ENCODE data around the gene ELOVL7. TPM values are rescaled to one million over a fixed set of nuclear protein-coding genes. Genes with fewer than 3 reads are reported as not detected.

The ELOVL7 gene
- total RNA-seq, 3 donors from 2014 or later = 0.05 to 0.24 (median 0.18) TPM

DNA sequence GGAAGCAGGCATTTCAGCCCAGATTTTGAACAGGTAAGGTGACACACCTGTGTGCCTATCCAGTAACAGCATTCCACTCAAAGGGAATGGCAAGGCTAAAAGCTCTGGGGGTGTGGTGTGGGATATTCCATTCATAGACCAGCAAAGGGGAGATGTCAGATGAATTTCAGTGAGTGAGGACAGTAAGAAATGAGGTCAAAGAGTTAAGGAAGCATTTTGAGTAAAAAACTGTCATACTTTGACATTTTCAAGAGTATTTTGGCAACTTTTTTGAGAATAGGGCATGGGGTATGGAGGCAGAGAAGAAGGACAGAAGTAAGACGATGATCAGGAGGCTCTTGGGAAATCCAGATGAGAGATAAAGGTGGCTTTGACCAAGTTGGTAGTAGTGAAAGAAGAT lies 2.2 kb upstream of the ELOVL7 start:
- Mint-ChIP-seq H3K4me1 (ENCODE audit: low read depth) (peaks cover 10% of the 10 kb centered on the region), H3K9me3 (no peaks in the 10 kb centered on the region), H3K4me3 (no peak overlapping the region), H3K36me3 (ENCODE audit: insufficient read depth) (no peaks in the 10 kb centered on the region), H3K27me3 (ENCODE audit: low read depth) (peaks cover 43% of the 10 kb centered on the region)
- no peak for ATAC-seq
- DNase-seq = no peak

DNA sequence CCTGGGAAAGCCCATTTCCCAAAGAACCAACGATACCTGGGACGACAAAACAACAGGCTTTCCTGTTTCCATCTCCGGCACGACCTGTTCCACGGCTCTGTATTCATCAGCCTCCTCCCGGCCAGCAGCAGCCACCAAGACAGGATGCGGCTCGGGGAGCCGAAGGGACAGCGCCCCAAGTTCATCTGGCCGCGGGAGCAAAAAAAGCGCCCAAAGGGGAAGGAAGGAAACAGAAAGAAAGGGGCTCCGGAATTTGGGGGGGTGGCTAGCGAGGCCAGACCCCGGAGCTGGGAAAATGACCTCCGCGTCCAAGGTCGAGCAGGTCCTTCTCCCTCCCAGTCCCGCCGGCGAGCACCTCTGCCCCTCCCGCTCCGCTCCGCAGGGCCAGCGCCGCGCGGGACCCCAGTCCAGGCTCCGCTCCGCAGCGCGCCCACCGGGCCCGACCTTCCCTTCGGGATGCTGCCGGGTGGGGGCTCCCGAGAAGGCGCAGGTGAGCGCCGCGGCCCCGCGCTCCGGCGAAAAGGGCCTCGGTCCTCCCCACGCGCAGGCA lies 608 bp downstream of the ELOVL7 start:
- no peaks in the 10 kb centered on the region for H3K9me3 Mint-ChIP-seq
- H3K4me1 Mint-ChIP-seq (ENCODE audit: low read depth) = peaks cover 10% of the 10 kb centered on the region
- DNase-seq (no peak), ATAC-seq (peak; percentile 23 to 27)
- H3K4me3 Mint-ChIP-seq = peak overlapping the region; percentile 71
- no peaks in the 10 kb centered on the region for H3K36me3 Mint-ChIP-seq (ENCODE audit: insufficient read depth)
- H3K27me3 Mint-ChIP-seq (ENCODE audit: low read depth) = peaks cover 51% of the 10 kb centered on the region

GRCh38 chr5:60842871-60843385 lies 1.1 kb downstream of the ELOVL7 start:
- H3K4me3 Mint-ChIP-seq = peak overlapping the region; percentile 71
- H3K27me3 Mint-ChIP-seq (ENCODE audit: low read depth) = peaks cover 54% of the 10 kb centered on the region
- ATAC-seq (no peak), DNase-seq (no peak)
- no peaks in the 10 kb centered on the region for H3K9me3 Mint-ChIP-seq
- H3K36me3 Mint-ChIP-seq (ENCODE audit: insufficient read depth) = no peaks in the 10 kb centered on the region
- H3K4me1 Mint-ChIP-seq (ENCODE audit: low read depth) = peaks cover 10% of the 10 kb centered on the region

- DNase-seq (no peak), ATAC-seq (no peak)
- peaks cover 48% of the 10 kb centered on the region for H3K27me3 Mint-ChIP-seq (ENCODE audit: low read depth)
- no peak overlapping the region for H3K4me3 Mint-ChIP-seq
- peaks cover 10% of the 10 kb centered on the region for H3K4me1 Mint-ChIP-seq (ENCODE audit: low read depth)
- no peaks in the 10 kb centered on the region for H3K9me3 Mint-ChIP-seq
- H3K36me3 Mint-ChIP-seq (ENCODE audit: insufficient read depth) = no peaks in the 10 kb centered on the region
Observed at GRCh38 chr5:60841361-60841760, 2.7 kb downstream of the ELOVL7 start.

- DNase-seq (no peak), ATAC-seq (no peak)
- H3K36me3 Mint-ChIP-seq (ENCODE audit: insufficient read depth) = no peaks in the 10 kb centered on the region
- peaks cover 11% of the 10 kb centered on the region for H3K27me3 Mint-ChIP-seq (ENCODE audit: low read depth)
- no peaks in the 10 kb centered on the region for H3K9me3 Mint-ChIP-seq
- H3K4me3 Mint-ChIP-seq = no peak overlapping the region
- H3K4me1 Mint-ChIP-seq (ENCODE audit: low read depth) = no peaks in the 10 kb centered on the region
Observed at GRCh38 chr5:60836131-60836530, 7.9 kb downstream of the ELOVL7 start.

GRCh38 chr5:60835554-60835953 lies 8.5 kb downstream of the ELOVL7 start:
- Mint-ChIP-seq H3K4me1 (ENCODE audit: low read depth) (no peaks in the 10 kb centered on the region), H3K27me3 (ENCODE audit: low read depth) (peaks cover 11% of the 10 kb centered on the region), H3K4me3 (no peak overlapping the region), H3K9me3 (no peaks in the 10 kb centered on the region), H3K36me3 (ENCODE audit: insufficient read depth) (no peaks in the 10 kb centered on the region)
- ATAC-seq = no peak
- DNase-seq = no peak

DNA sequence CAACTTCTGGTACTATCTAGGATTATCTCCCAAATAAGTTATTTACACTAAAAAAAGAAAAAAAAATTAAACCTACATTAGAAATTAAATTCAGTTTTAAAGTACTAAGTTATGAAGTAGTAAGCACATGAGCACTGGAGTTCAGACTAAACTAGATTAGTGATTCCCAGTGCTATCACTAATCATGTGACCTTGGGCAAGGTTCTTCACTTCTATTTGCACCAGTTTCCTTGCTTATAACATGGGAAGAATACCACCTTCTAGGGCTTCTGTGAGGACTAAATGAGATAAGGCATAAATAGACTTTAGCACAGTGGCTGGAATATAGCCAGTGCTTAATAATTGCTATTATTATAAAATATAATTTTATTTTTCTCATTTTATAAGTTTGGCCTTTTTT lies 10.5 kb downstream of the ELOVL7 start:
- no peaks in the 10 kb centered on the region for H3K36me3 Mint-ChIP-seq (ENCODE audit: insufficient read depth)
- DNase-seq (no peak), ATAC-seq (no peak)
- H3K27me3 Mint-ChIP-seq (ENCODE audit: low read depth) = peaks cover 3% of the 10 kb centered on the region
- H3K9me3 Mint-ChIP-seq = no peaks in the 10 kb centered on the region
- no peak overlapping the region for H3K4me3 Mint-ChIP-seq
- H3K4me1 Mint-ChIP-seq (ENCODE audit: low read depth) = no peaks in the 10 kb centered on the region

DNA sequence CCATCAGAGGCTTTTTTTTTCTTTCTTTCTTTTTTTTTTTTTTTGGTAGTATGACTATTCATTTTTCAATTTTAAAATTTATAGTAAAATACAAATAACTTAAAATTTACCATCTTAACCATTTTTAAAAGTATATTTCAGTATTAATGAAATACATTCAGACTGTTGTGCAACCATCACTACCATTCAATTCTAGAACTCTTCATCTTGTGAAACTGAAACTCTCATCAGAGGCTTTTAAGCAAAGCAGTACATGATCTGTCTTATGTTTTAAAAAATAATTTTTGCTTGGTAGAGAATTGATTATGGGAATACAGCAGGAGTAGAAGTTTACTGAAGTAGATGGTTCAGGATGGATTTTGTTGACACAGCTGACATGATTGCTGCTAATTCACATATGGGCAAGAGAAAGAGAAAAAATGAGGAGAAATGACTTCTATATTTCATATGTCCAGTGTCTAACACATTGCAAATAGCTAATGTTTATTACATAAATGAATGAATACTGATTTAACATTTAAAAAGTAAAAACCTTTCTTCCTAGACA lies 13.4 kb downstream of the ELOVL7 start:
- H3K27me3 Mint-ChIP-seq (ENCODE audit: low read depth) = no peaks in the 10 kb centered on the region
- H3K4me3 Mint-ChIP-seq = no peak overlapping the region
- DNase-seq = no peak
- no peak for ATAC-seq
- no peaks in the 10 kb centered on the region for H3K4me1 Mint-ChIP-seq (ENCODE audit: low read depth)
- H3K36me3 Mint-ChIP-seq (ENCODE audit: insufficient read depth) = no peaks in the 10 kb centered on the region
- no peaks in the 10 kb centered on the region for H3K9me3 Mint-ChIP-seq

GRCh38 chr5:60829490-60830266 lies 14.4 kb downstream of the ELOVL7 start:
- Mint-ChIP-seq H3K36me3 (ENCODE audit: insufficient read depth) (no peaks in the 10 kb centered on the region), H3K4me3 (no peak overlapping the region), H3K9me3 (no peaks in the 10 kb centered on the region), H3K27me3 (ENCODE audit: low read depth) (no peaks in the 10 kb centered on the region), H3K4me1 (ENCODE audit: low read depth) (no peaks in the 10 kb centered on the region)
- ATAC-seq = peak; percentile 27 to 73
- no peak for DNase-seq

- H3K36me3 Mint-ChIP-seq (ENCODE audit: insufficient read depth) = no peaks in the 10 kb centered on the region
- ATAC-seq (no peak), DNase-seq (no peak)
- no peaks in the 10 kb centered on the region for H3K4me1 Mint-ChIP-seq (ENCODE audit: low read depth)
- no peaks in the 10 kb centered on the region for H3K9me3 Mint-ChIP-seq
- H3K27me3 Mint-ChIP-seq (ENCODE audit: low read depth) = no peaks in the 10 kb centered on the region
- no peak overlapping the region for H3K4me3 Mint-ChIP-seq
Observed at GRCh38 chr5:60827201-60827600, 16.9 kb downstream of the ELOVL7 start.

GRCh38 chr5:60826653-60827052 lies 17.4 kb downstream of the ELOVL7 start:
- no peak for DNase-seq
- ATAC-seq = peak in 1 of 2 donors; percentile 13
- no peaks in the 10 kb centered on the region for H3K4me1 Mint-ChIP-seq (ENCODE audit: low read depth)
- no peaks in the 10 kb centered on the region for H3K9me3 Mint-ChIP-seq
- no peak overlapping the region for H3K4me3 Mint-ChIP-seq
- H3K27me3 Mint-ChIP-seq (ENCODE audit: low read depth) = no peaks in the 10 kb centered on the region
- H3K36me3 Mint-ChIP-seq (ENCODE audit: insufficient read depth) = no peaks in the 10 kb centered on the region

GRCh38 chr5:60823574-60823973 lies 20.5 kb downstream of the ELOVL7 start:
- ATAC-seq (no peak), DNase-seq (no peak)
- no peaks in the 10 kb centered on the region for H3K4me1 Mint-ChIP-seq (ENCODE audit: low read depth)
- H3K27me3 Mint-ChIP-seq (ENCODE audit: low read depth) = peaks cover 1% of the 10 kb centered on the region
- H3K36me3 Mint-ChIP-seq (ENCODE audit: insufficient read depth) = no peaks in the 10 kb centered on the region
- H3K9me3 Mint-ChIP-seq = no peaks in the 10 kb centered on the region
- H3K4me3 Mint-ChIP-seq = no peak overlapping the region

- Mint-ChIP-seq H3K27me3 (ENCODE audit: low read depth) (peaks cover 1% of the 10 kb centered on the region), H3K4me1 (ENCODE audit: low read depth) (no peaks in the 10 kb centered on the region), H3K36me3 (ENCODE audit: insufficient read depth) (no peaks in the 10 kb centered on the region), H3K9me3 (no peaks in the 10 kb centered on the region), H3K4me3 (no peak overlapping the region)
- no peak for DNase-seq
- ATAC-seq = no peak
Observed at GRCh38 chr5:60822285-60822556, 21.8 kb downstream of the ELOVL7 start.

GRCh38 chr5:60821488-60822284 lies 22.4 kb downstream of the ELOVL7 start:
- no peak for DNase-seq
- no peaks in the 10 kb centered on the region for H3K9me3 Mint-ChIP-seq
- peaks cover 1% of the 10 kb centered on the region for H3K27me3 Mint-ChIP-seq (ENCODE audit: low read depth)
- H3K4me1 Mint-ChIP-seq (ENCODE audit: low read depth) = no peaks in the 10 kb centered on the region
- H3K4me3 Mint-ChIP-seq = no peak overlapping the region
- no peak for ATAC-seq
- no peaks in the 10 kb centered on the region for H3K36me3 Mint-ChIP-seq (ENCODE audit: insufficient read depth)
